Stimulated activated CD4-positive, alpha-beta T cell treated with anti-CD3 and anti-CD28 coated beads, Interleukin-12 subunit alpha, Interleukin-12 subunit beta, amount 100 ng/mL, for 24 hours (primary cell): ENCODE results near the gene RBM19.

Source experiments
- DNase-seq, 2 experiments: peaks; one replicate each; pipeline ENCODE4 v3.0.0-alpha.2; 2020; ENCODE audit warnings: low read depth in 2 of 2

The RBM19 gene

GRCh38 chr12:113803759-113804140 is 162.4 kb downstream of the RBM19 start:
- no peak for DNase-seq

- no peak for DNase-seq
These were observed 163.0 kb downstream of the RBM19 start for GRCh38 chr12:113802966-113803758.

- DNase-seq = no peak
These were observed 163.9 kb downstream of the RBM19 start for GRCh38 chr12:113802000-113802749.

GRCh38 chr12:113800201-113800600 is 165.9 kb downstream of the RBM19 start:
- no peak for DNase-seq

- DNase-seq = no peak
These were observed 167.6 kb downstream of the RBM19 start for GRCh38 chr12:113798552-113798951.

- no peak for DNase-seq
These were observed 168.6 kb downstream of the RBM19 start for GRCh38 chr12:113797535-113797868.

GRCh38 chr12:113796852-113797534 is 169.1 kb downstream of the RBM19 start:
- DNase-seq = no peak

- no peak for DNase-seq
These were observed 169.9 kb downstream of the RBM19 start for GRCh38 chr12:113796066-113796827.

GRCh38 chr12:113795445-113795844 is 170.7 kb downstream of the RBM19 start:
- no peak for DNase-seq

- no peak for DNase-seq
These were observed 171.4 kb downstream of the RBM19 start for GRCh38 chr12:113794774-113795173.

GRCh38 chr12:113793250-113793649 is 172.9 kb downstream of the RBM19 start:
- no peak for DNase-seq

- DNase-seq = no peak
These were observed 173.7 kb downstream of the RBM19 start for GRCh38 chr12:113792450-113792849.

- no peak for DNase-seq
These were observed 177.9 kb downstream of the RBM19 start for GRCh38 chr12:113788020-113788856.

- no peak for DNase-seq
These were observed 180.0 kb downstream of the RBM19 start for GRCh38 chr12:113786107-113786506.

- no peak for DNase-seq
These were observed 182.3 kb downstream of the RBM19 start for GRCh38 chr12:113783811-113784210.

GRCh38 chr12:113782873-113783272 is 183.3 kb downstream of the RBM19 start:
- DNase-seq = no peak

GRCh38 chr12:113781415-113782198 is 184.5 kb downstream of the RBM19 start:
- DNase-seq = no peak

- no peak for DNase-seq
These were observed 186.4 kb downstream of the RBM19 start for GRCh38 chr12:113779774-113780173.

- DNase-seq = no peak
These were observed 187.5 kb downstream of the RBM19 start for GRCh38 chr12:113778432-113779132.

GRCh38 chr12:113777751-113778150 is 188.4 kb downstream of the RBM19 start:
- DNase-seq = no peak
